GM12878 (cell line): Measurements from ENCODE around the gene SENP1. TPM values are rescaled to one million over a fixed set of nuclear protein-coding genes. Genes with fewer than 3 reads are reported as not detected.

Source experiments
- ATAC-seq: fragments of 200-7000 bp; cut with Tn5 transposase; 3 replicates; pipeline ENCODE4 v1.9.1; 2020; ENCODE audit warnings: mild to moderate bottlenecking, moderate library complexity
- BruUV-seq: library from RNA; stranded (reverse); fragments of 400-500 nt; replicated peaks from 2 replicates; lab custom pipeline; 2021; lab: Mats Ljungman, UMichigan
- CTCF ChIA-PET: fragments of 300-600 bp; sonication (Branson Sonifier 250); formaldehyde crosslinking; extraction: SDS; loops from one replicate; lab custom pipeline; 2021; ENCODE audit warnings: inconsistent platforms; lab: Yijun Ruan, JAX
- POLR2A ChIA-PET: fragments of 350-600 bp; formaldehyde crosslinking; extraction: SDS; loops from one replicate; lab custom pipeline; 2021; ENCODE audit warnings: inconsistent platforms; lab: Charles Lee
- RAD21 ChIA-PET: fragments of 300-600 bp; sonication (Branson Sonifier 250); formaldehyde crosslinking; loops from one replicate; lab custom pipeline; 2023; ENCODE audit warnings: antibody characterized with exemption; ENCODE audit not compliant: unreplicated experiment; lab: Charles Lee
- SMC1A ChIA-PET: fragments of 300-600 bp; sonication (Branson Sonifier 250); formaldehyde crosslinking; loops from one replicate; lab custom pipeline; 2023; ENCODE audit not compliant: unreplicated experiment, uncharacterized antibody; lab: Charles Lee
- DNase-seq: peaks from one replicate; pipeline ENCODE4 v3.0.0-alpha.2; 2011; ENCODE audit warnings: low read depth, low spot score
- FAIRE-seq: peaks from 3 replicates; lab custom pipeline; 2011; peaks lifted over from hg19 to GRCh38; lab: Jason Lieb, UNC
- H2AFZ ChIP-seq: 2 replicates; pipeline ENCODE4 v1.6.0; 2011; ENCODE audit warnings: low read depth, low read length, control low read depth; ENCODE audit not compliant: control insufficient read depth
- H3K27ac ChIP-seq: 2 replicates; pipeline ENCODE4 v1.5.1; 2011; ENCODE audit warnings: control low read depth; ENCODE audit not compliant: control insufficient read depth, insufficient read depth
- H3K27me3 ChIP-seq, 2 experiments: replicated peaks in 1 of 2; 2 replicates each; pipeline versions ENCODE4 v1.6.0 to v1.6.1; 2011; ENCODE audit warnings: low read length in 1 of 2; ENCODE audit not compliant: control insufficient read depth in 2 of 2, insufficient read depth in 2 of 2
- H3K36me3 ChIP-seq, 2 experiments: 2 replicates each; pipeline ENCODE4 v1.5.1; 2011; ENCODE audit warnings: low read length in 1 of 2; ENCODE audit not compliant: control insufficient read depth in 2 of 2, insufficient read depth in 2 of 2
- H3K4me1 ChIP-seq: 2 replicates; pipeline ENCODE4 v1.6.1; 2011; ENCODE audit warnings: mild to moderate bottlenecking, low read length, moderate library complexity, mixed read lengths; ENCODE audit not compliant: control insufficient read depth, insufficient read depth
- H3K4me2 ChIP-seq: 2 replicates; pipeline ENCODE4 v1.6.0; 2011; ENCODE audit warnings: control low read depth; ENCODE audit not compliant: control insufficient read depth, insufficient read depth
- H3K4me3 ChIP-seq: fragments of 200-600 bp; sonication (generic); 2 replicates; pipeline ENCODE4 v1.5.1; 2016
- H3K79me2 ChIP-seq: 2 replicates; pipeline ENCODE4 v1.6.0; 2011; ENCODE audit warnings: low read length; ENCODE audit not compliant: control insufficient read depth, insufficient read depth
- H3K9ac ChIP-seq: 2 replicates; pipeline ENCODE4 v1.8.0; 2011; ENCODE audit warnings: low read length, control low read depth, mixed read lengths; ENCODE audit not compliant: control insufficient read depth, insufficient read depth
- H3K9me3 ChIP-seq: replicated peaks from 3 replicates; pipeline ENCODE4 v1.5.1; 2011; ENCODE audit warnings: mild to moderate bottlenecking, low read length; ENCODE audit not compliant: control insufficient read depth, insufficient read depth
- H4K20me1 ChIP-seq: 2 replicates; pipeline ENCODE4 v1.6.0; 2011; ENCODE audit not compliant: control insufficient read depth, insufficient read depth
- E2F8 ChIP-seq: fragments of 450-650 bp; IDR thresholded peaks from 2 replicates; pipeline ENCODE4 v1.6.1; 2018; ENCODE audit warnings: mild to moderate bottlenecking, low read depth, moderate library complexity; ENCODE audit not compliant: partially characterized antibody
- EGR1 ChIP-seq, 2 experiments: IDR thresholded peaks; 1 replicate in 1 of 2; 2 replicates in 1 of 2; pipeline ENCODE4 v1.6.1; 2011 to 2012; ENCODE audit warnings: low read depth in 2 of 2, low read length in 2 of 2, borderline replicate concordance in 1 of 2, mild to moderate bottlenecking in 1 of 2, moderate library complexity in 1 of 2
- ESRRA ChIP-seq: IDR thresholded peaks from 2 replicates; pipeline ENCODE4 v1.6.1; 2012; ENCODE audit warnings: mild to moderate bottlenecking, low read length, improper control_type of control experiment
- HDGF ChIP-seq: fragments of 450-650 bp; IDR thresholded peaks from 2 replicates; pipeline ENCODE4 v1.6.1; 2016; ENCODE audit warnings: antibody characterized with exemption
- IKZF1 ChIP-seq: fragments of 450-650 bp; conservative IDR thresholded peaks from 2 replicates; pipeline ENCODE4 v1.6.1; 2017; ENCODE audit warnings: antibody characterized with exemption, mild to moderate bottlenecking
- KLF5 ChIP-seq: fragments of 450-650 bp; IDR thresholded peaks from 2 replicates; pipeline ENCODE4 v1.6.1; 2014; ENCODE audit warnings: mild to moderate bottlenecking; ENCODE audit not compliant: partially characterized antibody
- POLR2A ChIP-seq: IDR thresholded peaks from 2 replicates; pipeline ENCODE4 v1.6.1; 2011; ENCODE audit warnings: low read depth, mild to moderate bottlenecking, low read length
- ZNF24 ChIP-seq: fragments of 450-650 bp; IDR thresholded peaks from 2 replicates; pipeline ENCODE4 v1.6.1; 2017; ENCODE audit warnings: antibody characterized with exemption, mild to moderate bottlenecking
- WGBS: methylation state at CpG from one replicate; pipeline ENCODE4 v1.1.6; 2016; ENCODE audit warnings: low lambda C conversion rate; ENCODE audit not compliant: insufficient replicate concordance, insufficient coverage; ENCODE audit errors: missing lambda C conversion rate; 5-methylcytosine and 5-hydroxymethylcytosine counted together
- in situ Hi-C: fragments of 300-500 bp; cut with MboI; formaldehyde crosslinking; loops from 9 replicates; pipeline ENCODE4 v1.14.3; 2018; ENCODE audit warnings: mixed read lengths
- intact Hi-C: fragments of 100-400 bp; cut with micrococcal nuclease; formaldehyde crosslinking; loops from one replicate; pipeline ENCODE4 v1.14.2; 2022; ENCODE audit not compliant: unreplicated experiment
- polyA plus RNA-seq, 11 experiments: library from polyadenylated mRNA; depleted of rRNA in 4 of 11; unstranded in 6 of 11; stranded (reverse) in 5 of 11; fragments of >200 nt; fragmentation: Nextera tagmentation in 4 of 11; fragmentation: Illumina TruSeq in 1 of 11; extraction: Ambion mirVana in 4 of 11; extraction: Trizol in 1 of 11; gene quantifications; 1 replicate in 1 of 11; 2 replicates in 10 of 11; pipeline versions ENCODE4 v1.2.1 to v1.2.3, GENCODE V29; 2011 to 2016; ENCODE audit warnings: inconsistent platforms in 2 of 11, missing spikeins in 2 of 11, low read depth in 1 of 11
- total RNA-seq, 4 experiments: library from RNA; depleted of rRNA in 3 of 4; stranded (reverse); fragments of >200 nt in 3 of 4; fragmentation: Illumina TruSeq in 1 of 4; extraction: Trizol in 1 of 4; gene quantifications; 2 replicates each; pipeline versions ENCODE4 v1.2.1 to v1.2.3, GENCODE V29; 2013 to 2021
- TF ChIP-seq, protein P1 (sequence below): fragments of 150-350 bp; IDR thresholded peaks from 2 replicates; pipeline ENCODE4 v1.6.1; 2016; ENCODE audit warnings: low read depth, low read length
- TF ChIP-seq, protein P2 (sequence below): fragments of 450-650 bp; IDR thresholded peaks from 2 replicates; pipeline ENCODE4 v1.6.1; 2016; ENCODE audit warnings: mild to moderate bottlenecking, moderate library complexity, borderline replicate concordance

Gene SENP1
- total and polyA plus RNA-seq, 10 of the 15 experiments (the other 5 are each of a cell fraction or from before 2014, with no cell fraction given) = 8.1 to 52.4 (median 26.1) TPM

GRCh38 chr12:48037267-48037915 lies 68.5 kb downstream of the SENP1 start:
- Histone ChIP-seq H3K9me3 (no peaks in the 10 kb centered on the region), H3K4me1 (no peaks in the 10 kb centered on the region; the same call in 1 of the 2 replicates), H3K4me2 (no peak overlapping the region), H3K27ac (no peak overlapping the region), H3K36me3 (no peaks in the 10 kb centered on the region), H3K9ac (no peak overlapping the region), H2AFZ (no peak overlapping the region), H3K27me3 (no peaks in the 10 kb centered on the region), H3K79me2 (no peaks in the 10 kb centered on the region), H3K4me3 (no peak overlapping the region), H4K20me1 (no peaks in the 10 kb centered on the region)
- no peak for ATAC-seq
- in situ Hi-C loops = no loop called here
- POLR2A ChIA-PET = no interaction called here
- CTCF ChIA-PET = no interaction called here
- WGBS = 78% methylated on average over 9 of the region's 9 CpGs
- no peak for DNase-seq
- FAIRE-seq = peak; percentile 38
- RAD21 ChIA-PET = no interaction called here
- intact Hi-C loops = no loop called here
- no TSS peak for BruUV-seq
- SMC1A ChIA-PET = no interaction called here
- TF ChIP-seq KLF5 (no peak), E2F8 (no peak), HDGF (no peak), IKZF1 (no peak), EGR1 (IDR thresholded peaks at IDR 0.05; ENCODE audit: borderline replicate concordance in 1 of 2, low read depth in 2 of 2, low read length in 2 of 2) (no peak), POLR2A (no peak), ZNF24 (no peak), ESRRA (no peak)
- TF ChIP-seq, protein P1, sequence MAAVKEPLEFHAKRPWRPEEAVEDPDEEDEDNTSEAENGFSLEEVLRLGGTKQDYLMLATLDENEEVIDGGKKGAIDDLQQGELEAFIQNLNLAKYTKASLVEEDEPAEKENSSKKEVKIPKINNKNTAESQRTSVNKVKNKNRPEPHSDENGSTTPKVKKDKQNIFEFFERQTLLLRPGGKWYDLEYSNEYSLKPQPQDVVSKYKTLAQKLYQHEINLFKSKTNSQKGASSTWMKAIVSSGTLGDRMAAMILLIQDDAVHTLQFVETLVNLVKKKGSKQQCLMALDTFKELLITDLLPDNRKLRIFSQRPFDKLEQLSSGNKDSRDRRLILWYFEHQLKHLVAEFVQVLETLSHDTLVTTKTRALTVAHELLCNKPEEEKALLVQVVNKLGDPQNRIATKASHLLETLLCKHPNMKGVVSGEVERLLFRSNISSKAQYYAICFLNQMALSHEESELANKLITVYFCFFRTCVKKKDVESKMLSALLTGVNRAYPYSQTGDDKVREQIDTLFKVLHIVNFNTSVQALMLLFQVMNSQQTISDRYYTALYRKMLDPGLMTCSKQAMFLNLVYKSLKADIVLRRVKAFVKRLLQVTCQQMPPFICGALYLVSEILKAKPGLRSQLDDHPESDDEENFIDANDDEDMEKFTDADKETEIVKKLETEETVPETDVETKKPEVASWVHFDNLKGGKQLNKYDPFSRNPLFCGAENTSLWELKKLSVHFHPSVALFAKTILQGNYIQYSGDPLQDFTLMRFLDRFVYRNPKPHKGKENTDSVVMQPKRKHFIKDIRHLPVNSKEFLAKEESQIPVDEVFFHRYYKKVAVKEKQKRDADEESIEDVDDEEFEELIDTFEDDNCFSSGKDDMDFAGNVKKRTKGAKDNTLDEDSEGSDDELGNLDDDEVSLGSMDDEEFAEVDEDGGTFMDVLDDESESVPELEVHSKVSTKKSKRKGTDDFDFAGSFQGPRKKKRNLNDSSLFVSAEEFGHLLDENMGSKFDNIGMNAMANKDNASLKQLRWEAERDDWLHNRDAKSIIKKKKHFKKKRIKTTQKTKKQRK = no peak
- TF ChIP-seq, protein P2, sequence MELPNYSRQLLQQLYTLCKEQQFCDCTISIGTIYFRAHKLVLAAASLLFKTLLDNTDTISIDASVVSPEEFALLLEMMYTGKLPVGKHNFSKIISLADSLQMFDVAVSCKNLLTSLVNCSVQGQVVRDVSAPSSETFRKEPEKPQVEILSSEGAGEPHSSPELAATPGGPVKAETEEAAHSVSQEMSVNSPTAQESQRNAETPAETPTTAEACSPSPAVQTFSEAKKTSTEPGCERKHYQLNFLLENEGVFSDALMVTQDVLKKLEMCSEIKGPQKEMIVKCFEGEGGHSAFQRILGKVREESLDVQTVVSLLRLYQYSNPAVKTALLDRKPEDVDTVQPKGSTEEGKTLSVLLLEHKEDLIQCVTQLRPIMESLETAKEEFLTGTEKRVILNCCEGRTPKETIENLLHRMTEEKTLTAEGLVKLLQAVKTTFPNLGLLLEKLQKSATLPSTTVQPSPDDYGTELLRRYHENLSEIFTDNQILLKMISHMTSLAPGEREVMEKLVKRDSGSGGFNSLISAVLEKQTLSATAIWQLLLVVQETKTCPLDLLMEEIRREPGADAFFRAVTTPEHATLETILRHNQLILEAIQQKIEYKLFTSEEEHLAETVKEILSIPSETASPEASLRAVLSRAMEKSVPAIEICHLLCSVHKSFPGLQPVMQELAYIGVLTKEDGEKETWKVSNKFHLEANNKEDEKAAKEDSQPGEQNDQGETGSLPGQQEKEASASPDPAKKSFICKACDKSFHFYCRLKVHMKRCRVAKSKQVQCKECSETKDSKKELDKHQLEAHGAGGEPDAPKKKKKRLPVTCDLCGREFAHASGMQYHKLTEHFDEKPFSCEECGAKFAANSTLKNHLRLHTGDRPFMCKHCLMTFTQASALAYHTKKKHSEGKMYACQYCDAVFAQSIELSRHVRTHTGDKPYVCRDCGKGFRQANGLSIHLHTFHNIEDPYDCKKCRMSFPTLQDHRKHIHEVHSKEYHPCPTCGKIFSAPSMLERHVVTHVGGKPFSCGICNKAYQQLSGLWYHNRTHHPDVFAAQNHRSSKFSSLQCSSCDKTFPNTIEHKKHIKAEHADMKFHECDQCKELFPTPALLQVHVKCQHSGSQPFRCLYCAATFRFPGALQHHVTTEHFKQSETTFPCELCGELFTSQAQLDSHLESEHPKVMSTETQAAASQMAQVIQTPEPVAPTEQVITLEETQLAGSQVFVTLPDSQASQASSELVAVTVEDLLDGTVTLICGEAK = no peak
